DMS53 treated with DMSO at 0.1 percent for 48 hours (cell line): ENCODE data around the gene TRIM17.

Experiments used
- DNase-seq: peaks from one replicate; lab custom pipeline; 2025; ENCODE audit not compliant: unreplicated experiment; lab: John Stamatoyannopoulos, UW

Gene TRIM17

DNA sequence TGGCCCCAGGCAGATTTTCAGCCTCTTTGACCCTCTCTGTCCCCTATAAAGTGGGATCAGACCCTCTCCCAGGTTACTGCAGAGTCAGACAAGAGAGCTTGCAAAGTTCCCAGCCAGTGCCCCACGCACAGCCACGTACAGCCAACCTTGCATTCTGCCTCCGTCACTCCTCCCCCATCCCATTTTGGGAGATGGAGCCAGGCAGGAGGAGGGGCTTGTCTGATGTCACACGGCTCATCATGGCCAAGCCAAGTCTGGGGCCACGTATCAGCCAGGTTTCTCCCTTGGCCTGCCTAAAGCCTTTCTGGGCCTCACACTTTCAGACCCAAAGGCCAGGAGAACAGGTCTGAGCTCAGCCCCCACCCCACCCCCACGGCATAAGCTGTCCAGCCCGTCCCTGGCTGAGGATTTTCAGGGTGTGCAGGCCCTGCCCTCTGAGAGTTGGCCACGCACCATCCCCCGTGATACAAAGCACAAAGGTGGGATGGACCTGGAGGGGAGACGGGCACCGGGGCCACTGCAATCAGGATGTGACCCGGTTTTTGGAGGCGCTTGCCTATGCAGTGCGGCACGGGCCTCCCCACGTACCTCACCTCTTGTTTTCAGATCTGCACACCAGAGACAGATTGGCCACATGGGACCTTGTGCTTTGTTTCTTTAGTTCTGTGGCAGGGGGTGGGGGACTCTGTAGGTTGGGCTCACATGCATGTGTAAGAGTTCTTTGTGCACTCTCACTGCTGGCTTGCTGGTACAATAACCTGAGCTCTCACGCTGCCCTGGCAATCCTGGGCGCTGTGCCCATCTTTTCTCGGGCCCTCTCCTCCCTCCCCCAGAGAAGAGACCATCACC lies 57.7 kb downstream of the TRIM17 start:
- no peak for DNase-seq

DNA sequence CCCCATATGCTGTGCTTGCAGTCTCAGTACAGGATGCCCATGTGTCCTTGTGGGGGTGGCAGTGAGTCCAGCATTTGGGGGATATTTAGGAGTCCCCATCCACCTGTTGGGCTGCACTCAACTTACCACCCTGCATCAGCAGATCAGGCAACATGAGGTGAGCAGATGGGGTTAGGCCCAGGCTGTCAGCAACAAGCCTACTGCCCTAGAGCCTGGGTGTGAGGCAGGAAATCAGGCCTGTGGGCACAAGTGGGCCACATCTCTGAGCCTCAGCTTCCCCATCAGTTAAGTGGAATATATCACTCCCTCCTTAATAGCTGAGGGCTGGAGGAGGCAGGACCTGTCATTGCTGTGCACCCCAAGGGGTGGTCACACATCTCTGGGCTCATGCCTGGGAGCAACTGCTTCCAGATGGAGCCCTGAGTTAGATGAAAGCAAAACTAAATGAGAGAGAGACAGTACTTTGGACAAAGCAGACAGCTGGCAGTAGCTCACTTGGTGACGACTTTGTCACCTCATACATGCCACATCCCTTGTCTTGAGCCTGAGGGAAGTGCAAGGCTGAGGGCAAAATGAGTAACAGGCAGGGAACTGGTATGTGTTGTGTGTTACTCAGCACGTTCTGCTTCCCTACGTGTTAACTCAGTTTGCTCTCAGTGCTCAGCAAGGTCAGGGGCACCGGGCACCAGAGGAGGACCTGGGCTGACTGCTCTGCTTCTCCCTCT lies 58.5 kb downstream of the TRIM17 start:
- DNase-seq: no peak
